Inflammatory macrophage (primary cell): ENCODE data around the gene PANK4.

ENCODE experiments used
- DNase-seq, 2 donors: peaks; one replicate each; pipeline ENCODE4 v3.0.0-alpha.2; 2020 to 2022

Gene PANK4

GRCh38 chr1:2544875-2545640 lies 18.7 kb upstream of the PANK4 start:
- no peak for DNase-seq

- no peak for DNase-seq
Measured at GRCh38 chr1:2544093-2544874, 17.9 kb upstream of the PANK4 start.

- DNase-seq, result no peak
Measured at GRCh38 chr1:2543543-2544092, 17.2 kb upstream of the PANK4 start.

- no peak for DNase-seq
Measured at GRCh38 chr1:2542246-2542915, 16.0 kb upstream of the PANK4 start.

GRCh38 chr1:2541619-2542245 lies 15.3 kb upstream of the PANK4 start:
- no peak for DNase-seq

GRCh38 chr1:2540816-2541492 lies 14.6 kb upstream of the PANK4 start:
- DNase-seq, result no peak

GRCh38 chr1:2539312-2539907 lies 13.0 kb upstream of the PANK4 start:
- DNase-seq, result no peak

- no peak for DNase-seq
Measured at GRCh38 chr1:2538872-2539271, 12.5 kb upstream of the PANK4 start.

GRCh38 chr1:2538376-2538775 lies 12.0 kb upstream of the PANK4 start:
- no peak for DNase-seq

GRCh38 chr1:2537784-2538115 lies 11.4 kb upstream of the PANK4 start:
- DNase-seq, result no peak

- no peak for DNase-seq
Measured at GRCh38 chr1:2535981-2536380, 9.6 kb upstream of the PANK4 start.

- DNase-seq, result no peak
Measured at GRCh38 chr1:2535455-2535854, 9.1 kb upstream of the PANK4 start.

- DNase-seq, result no peak
Measured at GRCh38 chr1:2534687-2535441, 8.5 kb upstream of the PANK4 start.

GRCh38 chr1:2534315-2534686 lies 7.9 kb upstream of the PANK4 start:
- no peak for DNase-seq

- DNase-seq, result no peak
Measured at GRCh38 chr1:2533365-2533764, 7.0 kb upstream of the PANK4 start.

- no peak for DNase-seq
Measured at GRCh38 chr1:2532485-2533160, 6.2 kb upstream of the PANK4 start.

- DNase-seq, result no peak
Measured at GRCh38 chr1:2530513-2531361, 4.3 kb upstream of the PANK4 start.

- DNase-seq, result no peak
Measured at GRCh38 chr1:2529784-2530512, 3.6 kb upstream of the PANK4 start, which contains the start of gene HES5. Gene HES5 (minus strand): TSS chr1:2530263. CDS start chr1:2530164, 99 bp downstream.
